Colon (tissue), 2 donors: ENCODE measurements around the gene ATP9A.
"Not testable (repeated sequence)": the region's sequence is repeated elsewhere in the genome, so short reads cannot be mapped to it uniquely, and the experiment has no call there.

Experiments
- FAIRE-seq: peaks from 2 replicates; lab custom pipeline; 2012; peaks lifted over from hg19 to GRCh38; lab: Jason Lieb, UNC
- donor health status: control.
- donor health status: control.

The ATP9A gene

GRCh38 chr20:51725584-51726176 lies 42.5 kb downstream of the ATP9A start:
- no peak for FAIRE-seq

DNA sequence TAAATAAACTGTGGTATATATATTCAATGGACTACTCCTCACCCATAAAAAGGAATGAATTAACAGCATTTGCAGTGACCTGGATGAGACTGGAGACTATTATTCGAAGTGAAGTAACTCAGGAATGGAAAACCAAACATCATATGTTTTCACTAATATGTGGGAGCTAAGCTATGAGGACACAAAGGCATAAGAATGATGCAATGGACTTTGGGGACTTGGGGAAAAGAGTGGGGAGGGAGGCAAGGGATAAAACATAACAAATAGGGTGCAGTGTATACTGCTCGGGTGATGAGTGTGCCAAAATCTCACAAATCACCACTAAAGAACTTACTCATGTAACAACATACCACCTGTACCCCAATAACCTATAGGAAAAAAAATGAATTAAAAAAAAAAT lies 45.2 kb downstream of the ATP9A start:
- not testable (repeated sequence) for FAIRE-seq

DNA sequence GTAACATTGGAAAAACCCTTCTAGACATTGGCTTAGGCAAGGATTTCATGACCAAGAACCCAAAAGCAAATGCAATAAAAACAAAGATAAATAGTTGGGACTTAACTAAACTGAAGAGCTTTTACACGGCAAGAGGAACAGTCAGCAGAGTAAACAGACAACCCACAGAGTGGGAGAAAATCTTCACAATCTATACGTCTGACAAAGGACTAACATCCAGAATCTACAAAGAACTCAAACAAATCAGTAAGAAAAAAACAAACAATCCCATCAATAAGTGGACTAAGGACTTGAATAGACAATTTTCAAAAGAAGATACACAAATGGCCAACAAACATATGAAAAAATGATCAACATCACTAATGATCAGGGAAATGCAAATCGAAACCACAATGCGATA lies 45.9 kb downstream of the ATP9A start:
- FAIRE-seq = not testable (repeated sequence)

DNA sequence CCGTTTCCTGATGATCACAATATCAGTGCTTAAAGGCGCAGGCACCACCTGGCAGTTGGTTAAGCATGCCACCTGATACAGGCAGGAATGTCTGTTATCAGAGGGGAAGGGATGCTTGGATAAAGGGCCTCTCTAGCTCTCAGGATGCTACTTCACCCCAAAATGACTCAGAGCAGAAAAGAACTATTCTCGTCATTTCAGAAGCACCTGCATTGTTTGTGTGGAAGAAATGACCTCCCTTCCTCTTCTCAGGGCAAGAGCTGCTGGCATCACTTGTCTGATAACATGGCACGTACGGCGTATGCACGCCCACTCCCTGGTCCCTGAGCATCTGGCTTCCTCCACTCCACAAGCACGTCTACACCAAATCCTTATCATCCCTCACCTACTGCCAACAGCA lies 47.3 kb downstream of the ATP9A start:
- no peak for FAIRE-seq

- no peak for FAIRE-seq
Measured at GRCh38 chr20:51720384-51720783, 47.8 kb downstream of the ATP9A start.

GRCh38 chr20:51715856-51716185 lies 52.4 kb downstream of the ATP9A start:
- no peak for FAIRE-seq

DNA sequence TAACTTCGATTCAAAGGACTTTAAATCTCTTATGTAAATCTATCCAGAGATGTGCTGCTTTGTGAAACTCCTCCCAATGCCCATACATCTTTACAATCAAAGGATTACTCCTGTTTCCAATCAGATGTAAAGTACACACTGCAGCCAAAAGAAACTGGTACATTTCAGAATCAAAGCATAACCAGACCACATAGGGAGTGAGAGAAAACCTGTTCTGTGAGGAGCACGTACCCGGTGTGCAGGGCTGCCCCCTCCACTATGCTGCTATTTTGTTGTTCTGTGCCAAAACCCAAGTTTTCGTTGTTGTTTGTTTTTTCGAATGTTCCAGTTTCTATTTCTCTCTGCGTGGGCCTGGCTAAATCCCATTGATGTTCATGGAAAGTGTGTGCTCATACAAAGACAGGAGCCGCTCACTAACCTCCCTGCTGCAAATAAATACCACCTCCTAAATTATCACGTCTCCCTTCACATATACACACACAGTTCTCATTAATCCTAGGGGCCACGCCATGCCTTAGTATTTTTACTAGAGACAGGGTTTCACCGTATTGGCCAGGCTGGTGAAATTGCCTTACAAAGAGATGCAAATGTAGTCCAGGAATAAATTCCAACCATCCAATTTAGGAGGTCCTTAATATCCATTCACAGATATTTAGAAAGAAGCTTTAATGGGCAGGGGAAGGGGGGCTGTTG lies 52.9 kb downstream of the ATP9A start:
- FAIRE-seq = no peak

GRCh38 chr20:51713213-51713598 lies 55.0 kb downstream of the ATP9A start:
- no peak for FAIRE-seq

DNA sequence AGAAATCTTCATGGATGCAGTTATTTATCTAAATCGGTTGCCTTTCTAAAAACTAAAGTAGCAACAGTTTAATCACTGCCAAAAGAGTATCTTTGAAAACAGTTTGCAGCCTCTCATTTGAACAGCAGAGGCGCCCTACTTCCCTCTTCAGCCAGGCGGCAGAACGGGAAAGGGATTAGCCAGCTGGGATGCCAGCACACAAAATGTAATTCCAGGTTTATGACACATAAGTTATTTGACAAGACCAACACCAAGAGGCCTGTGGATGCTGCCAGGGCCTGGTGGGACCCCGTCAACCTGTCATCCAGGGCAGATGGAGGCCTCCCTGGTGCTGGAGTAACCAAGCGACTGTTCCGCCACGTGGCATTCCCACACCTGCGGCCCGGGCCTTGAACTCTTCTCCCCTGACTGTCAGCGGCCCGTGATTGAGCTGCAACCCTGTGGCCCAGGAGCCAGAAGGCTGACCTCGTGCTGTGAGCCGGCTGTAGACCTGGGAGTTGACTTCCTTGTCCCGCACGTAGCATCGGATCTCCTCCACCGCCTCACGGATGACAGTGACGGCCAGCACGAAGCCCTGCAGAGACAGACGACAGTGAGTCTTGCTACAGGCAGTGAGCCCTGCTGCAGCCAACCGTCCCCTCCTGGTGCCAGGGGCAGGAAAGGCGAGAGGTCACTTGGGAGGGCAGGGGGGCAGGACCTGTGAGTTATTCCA lies 55.5 kb downstream of the ATP9A start:
- no peak for FAIRE-seq

DNA sequence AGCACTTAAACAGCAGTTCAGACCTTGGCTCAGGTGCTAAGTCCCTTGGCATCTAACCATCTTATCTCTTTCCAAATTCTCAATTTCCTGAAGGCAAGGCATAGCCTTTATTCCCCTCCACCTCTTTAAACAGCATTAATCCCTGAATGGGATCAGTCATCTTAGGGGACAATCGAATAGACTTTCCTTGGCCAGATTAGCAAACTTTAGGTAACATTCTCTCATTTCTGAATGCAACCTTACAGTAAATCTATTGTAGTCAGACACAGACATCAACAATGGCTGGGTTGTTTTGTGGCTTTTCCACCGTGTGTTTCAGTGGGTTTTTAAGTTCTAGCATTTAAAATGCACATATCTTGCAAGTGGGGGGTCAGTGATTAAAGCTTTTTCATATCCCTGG lies 56.8 kb downstream of the ATP9A start:
- FAIRE-seq = no peak

- no peak for FAIRE-seq
Measured at GRCh38 chr20:51710361-51710894, 57.8 kb downstream of the ATP9A start.

- FAIRE-seq = no peak
Measured at GRCh38 chr20:51705400-51705799, 62.8 kb downstream of the ATP9A start.

DNA sequence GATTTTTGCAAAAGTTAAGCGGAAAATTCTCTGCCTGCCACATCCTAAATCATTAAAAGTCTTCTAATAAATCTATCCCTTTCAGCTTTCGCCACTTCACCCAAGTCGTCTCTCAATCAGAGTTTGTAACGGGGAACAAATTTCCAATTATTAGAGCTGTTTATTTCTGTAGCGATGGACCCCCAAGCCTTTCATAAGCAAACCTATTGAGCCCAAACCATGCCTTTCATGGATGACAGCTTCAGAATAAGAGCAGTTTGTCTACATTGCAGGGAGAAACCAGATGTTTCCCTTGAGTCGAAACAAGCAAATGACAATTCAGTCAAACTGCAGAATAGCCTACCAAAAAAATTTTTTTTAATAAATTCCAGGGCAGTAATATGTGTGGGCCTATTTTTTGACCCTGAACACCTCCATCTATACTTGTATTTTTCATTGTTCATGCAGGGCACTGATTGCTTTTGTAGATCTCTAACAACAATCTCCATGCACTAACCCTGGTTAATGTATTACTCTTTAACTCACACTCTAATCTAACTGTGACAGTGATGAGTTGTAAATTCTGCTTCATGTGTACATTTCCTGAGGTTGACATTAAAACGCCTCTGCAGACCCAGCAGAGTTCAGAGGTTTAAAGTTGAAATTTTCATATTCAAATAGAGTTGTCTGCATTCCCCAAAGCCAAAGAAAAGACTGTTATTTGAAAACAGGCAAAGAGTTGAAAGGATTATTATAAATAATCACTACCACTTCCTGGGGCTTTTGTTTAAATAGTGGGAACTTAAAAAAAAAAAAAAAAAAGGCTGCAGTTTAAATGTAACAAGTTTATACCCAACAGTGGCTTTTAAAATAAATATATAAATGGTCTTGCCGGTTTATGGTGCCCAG lies 64.5 kb downstream of the ATP9A start:
- no peak for FAIRE-seq

GRCh38 chr20:51702556-51702955 lies 65.6 kb downstream of the ATP9A start:
- no peak for FAIRE-seq

- FAIRE-seq = no peak
Measured at GRCh38 chr20:51700809-51701285, 67.3 kb downstream of the ATP9A start.

- no peak for FAIRE-seq
Measured at GRCh38 chr20:51698252-51698651, 69.9 kb downstream of the ATP9A start.

DNA sequence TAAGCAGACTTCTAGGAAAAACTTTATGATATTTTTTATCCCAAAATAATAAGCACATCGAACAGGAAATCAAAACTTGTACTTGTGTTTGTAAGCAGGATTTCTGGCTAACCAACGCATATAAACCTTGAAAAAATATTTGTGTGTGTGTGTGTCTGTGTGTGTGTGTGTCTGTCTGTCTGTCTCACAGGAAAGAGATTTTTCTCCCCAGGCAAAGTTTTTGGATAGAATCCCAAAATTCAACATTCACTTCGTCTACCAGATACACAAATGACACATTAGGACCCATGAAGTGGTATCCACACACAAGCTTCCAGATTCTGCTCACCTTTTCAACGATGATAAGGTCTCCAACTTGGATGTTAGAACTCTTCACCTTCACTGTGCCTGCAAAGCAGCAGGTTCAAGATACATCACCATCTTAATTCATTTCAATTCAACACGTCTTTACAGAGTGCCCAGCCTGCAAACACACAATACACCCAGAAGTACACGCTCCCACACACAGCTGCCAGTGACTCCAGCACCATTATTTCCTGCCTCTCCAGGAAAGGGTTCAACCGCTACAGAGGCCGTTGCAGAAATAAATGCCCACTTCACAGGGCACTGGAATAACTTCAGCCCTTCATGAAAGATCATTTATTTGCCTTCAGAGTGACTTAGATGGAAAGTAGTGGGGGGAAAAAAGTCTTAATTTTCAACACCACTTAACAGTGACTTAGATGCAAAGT lies 70.9 kb downstream of the ATP9A start:
- FAIRE-seq = no peak

DNA sequence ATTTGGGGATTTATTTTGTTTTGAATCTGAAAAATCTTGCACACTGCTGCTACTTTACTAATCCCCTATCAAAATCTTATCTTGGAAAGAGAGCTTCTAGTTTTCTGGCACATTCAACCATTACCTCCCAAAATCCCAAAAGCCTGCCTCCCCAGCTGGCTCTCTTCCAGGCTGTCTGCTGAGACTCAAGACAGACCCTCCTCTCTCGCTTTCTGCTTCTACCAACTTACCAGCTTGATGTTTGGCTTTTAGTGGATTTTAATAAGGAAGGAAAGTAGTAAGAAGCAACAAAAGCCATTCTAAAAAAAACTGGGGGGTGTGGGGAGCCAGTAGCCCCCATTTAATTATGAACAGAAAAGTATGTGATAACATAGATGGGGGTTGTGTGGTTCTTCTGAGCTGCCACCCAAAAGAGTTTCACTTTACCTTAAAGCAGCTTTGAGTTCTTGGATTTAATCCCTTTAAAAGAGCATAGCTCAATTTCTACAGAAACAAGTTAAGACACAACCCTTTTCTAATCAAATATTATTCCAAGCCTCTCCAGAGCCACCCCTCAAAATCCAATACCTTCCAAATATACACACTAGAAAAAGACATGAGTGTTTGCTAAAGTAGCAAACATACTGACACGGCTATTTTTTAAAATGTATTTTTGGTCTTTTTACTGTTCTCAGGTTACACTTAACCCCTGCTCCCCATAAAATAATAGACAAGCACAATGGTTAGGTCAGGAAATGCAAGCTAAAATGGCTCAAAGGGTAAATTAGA lies 71.7 kb downstream of the ATP9A start:
- no peak for FAIRE-seq

GRCh38 chr20:51695574-51696303 lies 72.5 kb downstream of the ATP9A start:
- FAIRE-seq = no peak

DNA sequence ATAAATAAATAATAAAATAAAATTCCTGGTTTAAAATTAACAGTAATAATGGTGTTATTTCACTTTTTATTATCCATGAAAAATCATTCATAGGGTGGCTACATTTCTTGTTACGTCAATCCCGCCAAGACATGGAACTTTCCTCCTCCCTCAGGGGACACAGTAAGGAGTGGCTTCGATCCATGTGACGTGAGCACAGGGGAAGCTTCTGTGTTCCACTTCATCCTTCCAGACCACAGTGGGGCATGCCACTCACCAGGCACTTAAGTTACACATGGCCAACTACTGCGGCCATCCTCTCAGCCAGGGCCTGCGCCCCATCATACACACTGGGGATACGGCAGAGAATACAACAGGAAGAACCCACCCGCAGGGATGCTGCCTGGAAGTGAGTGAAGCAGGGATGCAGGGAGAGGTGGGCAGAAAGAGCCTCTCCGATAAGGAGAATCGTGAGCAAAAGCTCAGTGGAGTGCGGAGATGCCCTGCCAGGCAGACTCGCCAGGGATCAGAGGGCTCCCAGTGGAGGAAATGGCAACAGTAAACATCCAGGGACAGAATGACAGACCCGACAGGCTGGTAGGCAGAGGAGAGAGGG lies 75.3 kb downstream of the ATP9A start:
- FAIRE-seq = no peak
